Measurements from ENCODE around the gene KAT6B.
"Not testable (repeated sequence)": the region's sequence is repeated elsewhere in the genome, so short reads cannot be mapped to it uniquely, and the experiment has no call there.

KAT6B gene

GRCh38 chr10:75034714-75035258, 208.4 kb downstream of the KAT6B start:
- H3K4me3 Mint-ChIP-seq, result peak overlapping the region; percentile 34 to 60
- peak overlapping the region in 1 of 2 donors; percentile 88 for H3K27ac Mint-ChIP-seq
- ATAC-seq, result no peak
- no peak for DNase-seq
- peaks cover 64% of the 10 kb centered on the region for H3K4me1 Mint-ChIP-seq
- peaks cover 0 to 16% of the 10 kb centered on the region in 2 donors for H3K9me3 Mint-ChIP-seq
- no peaks in the 10 kb centered on the region for H3K27me3 Mint-ChIP-seq

GRCh38 chr10:75035975-75036708, 209.7 kb downstream of the KAT6B start:
- ATAC-seq (peak; percentile 83), DNase-seq (peak; percentile 33 to 62)
- peaks cover 64% of the 10 kb centered on the region for H3K4me1 Mint-ChIP-seq
- H3K27ac Mint-ChIP-seq, result peak overlapping the region; percentile 79 to 92
- peak overlapping the region; percentile 42 to 73 for H3K4me3 Mint-ChIP-seq
- peaks cover 0 to 16% of the 10 kb centered on the region in 2 donors for H3K9me3 Mint-ChIP-seq
- no peaks in the 10 kb centered on the region for H3K27me3 Mint-ChIP-seq

- Mint-ChIP-seq H3K4me3 (peak overlapping the region; percentile 14 to 73), H3K27me3 (no peaks in the 10 kb centered on the region), H3K4me1 (peaks cover 76% of the 10 kb centered on the region), H3K27ac (peak overlapping the region; percentile 79 to 92), H3K9me3 (peaks cover 0 to 16% of the 10 kb centered on the region in 2 donors)
- no peak for DNase-seq
- no peak for ATAC-seq
These were observed 211.1 kb downstream of the KAT6B start for GRCh38 chr10:75037171-75038153.

- no peak overlapping the region for H3K4me3 Mint-ChIP-seq
- ATAC-seq (no peak), DNase-seq (no peak)
- H3K27ac Mint-ChIP-seq, result peak overlapping the region in 1 of 2 donors; percentile 52
- peaks cover 0 to 16% of the 10 kb centered on the region in 2 donors for H3K9me3 Mint-ChIP-seq
- peaks cover 76% of the 10 kb centered on the region for H3K4me1 Mint-ChIP-seq
- H3K27me3 Mint-ChIP-seq, result no peaks in the 10 kb centered on the region
These were observed 211.9 kb downstream of the KAT6B start for GRCh38 chr10:75038335-75038734.

GRCh38 chr10:75040576-75040975, 214.2 kb downstream of the KAT6B start:
- H3K9me3 Mint-ChIP-seq, result peaks cover 0 to 4% of the 10 kb centered on the region in 2 donors
- H3K27ac Mint-ChIP-seq, result no peak overlapping the region
- H3K4me1 Mint-ChIP-seq, result peaks cover 69% of the 10 kb centered on the region
- no peak overlapping the region for H3K4me3 Mint-ChIP-seq
- H3K27me3 Mint-ChIP-seq, result peaks cover 10% of the 10 kb centered on the region
- no peak for DNase-seq
- no peak for ATAC-seq

- peaks cover 10% of the 10 kb centered on the region for H3K27me3 Mint-ChIP-seq
- H3K27ac Mint-ChIP-seq, result peak overlapping the region in 1 of 2 donors; percentile 28
- peaks cover 60% of the 10 kb centered on the region for H3K4me1 Mint-ChIP-seq
- DNase-seq (no peak), ATAC-seq (peak; percentile 82)
- H3K9me3 Mint-ChIP-seq, result no peaks in the 10 kb centered on the region
- H3K4me3 Mint-ChIP-seq, result no peak overlapping the region
These were observed 216.0 kb downstream of the KAT6B start for GRCh38 chr10:75042292-75042974.

GRCh38 chr10:75043256-75044131, 217.1 kb downstream of the KAT6B start:
- ATAC-seq (peak; percentile 56), DNase-seq (peak; percentile 24 to 41)
- peaks cover 10% of the 10 kb centered on the region for H3K27me3 Mint-ChIP-seq
- H3K9me3 Mint-ChIP-seq, result no peaks in the 10 kb centered on the region
- peak overlapping the region; percentile 64 to 77 for H3K27ac Mint-ChIP-seq
- H3K4me1 Mint-ChIP-seq, result peaks cover 49% of the 10 kb centered on the region
- H3K4me3 Mint-ChIP-seq, result peak overlapping the region; percentile 66 to 74

- DNase-seq (no peak), ATAC-seq (no peak)
- Mint-ChIP-seq H3K4me1 (peaks cover 28% of the 10 kb centered on the region), H3K27me3 (peaks cover 10% of the 10 kb centered on the region), H3K27ac (peak overlapping the region; percentile 15 to 38), H3K4me3 (no peak overlapping the region), H3K9me3 (no peaks in the 10 kb centered on the region)
These were observed 222.3 kb downstream of the KAT6B start for GRCh38 chr10:75048669-75049098.

- peaks cover 4% of the 10 kb centered on the region for H3K27me3 Mint-ChIP-seq
These were observed 223.1 kb downstream of the KAT6B start for GRCh38 chr10:75049316-75050148.

GRCh38 chr10:75050149-75050919, 223.9 kb downstream of the KAT6B start:
- no peaks in the 10 kb centered on the region for H3K27me3 Mint-ChIP-seq
- DNase-seq (no peak), ATAC-seq (no peak)
- H3K4me3 Mint-ChIP-seq, result no peak overlapping the region
- H3K4me1 Mint-ChIP-seq, result peaks cover 16% of the 10 kb centered on the region
- H3K9me3 Mint-ChIP-seq, result no peaks in the 10 kb centered on the region
- H3K27ac Mint-ChIP-seq, result no peak overlapping the region

More at GRCh38 chr10:75049316-75050148, 223.1 kb downstream of the KAT6B start:
- Mint-ChIP-seq H3K9me3 (no peaks in the 10 kb centered on the region), H3K4me3 (no peak overlapping the region), H3K27ac (no peak overlapping the region), H3K4me1 (peaks cover 19% of the 10 kb centered on the region)
- DNase-seq, result no peak
- no peak for ATAC-seq

GRCh38 chr10:75051308-75051707, 224.9 kb downstream of the KAT6B start:
- Mint-ChIP-seq H3K4me1 (peaks cover 16% of the 10 kb centered on the region), H3K4me3 (no peak overlapping the region), H3K9me3 (no peaks in the 10 kb centered on the region), H3K27me3 (no peaks in the 10 kb centered on the region), H3K27ac (no peak overlapping the region)
- ATAC-seq (no peak), DNase-seq (no peak)

- not testable (repeated sequence) for ATAC-seq, H3K27ac Mint-ChIP-seq
These were observed 229.6 kb downstream of the KAT6B start for GRCh38 chr10:75055896-75056406.

GRCh38 chr10:75057680-75058079, 231.3 kb downstream of the KAT6B start:
- no peaks in the 10 kb centered on the region for H3K4me1 Mint-ChIP-seq
- H3K27ac Mint-ChIP-seq, result no peak overlapping the region
- no peak overlapping the region for H3K4me3 Mint-ChIP-seq
- DNase-seq (no peak), ATAC-seq (no peak)
- no peaks in the 10 kb centered on the region for H3K9me3 Mint-ChIP-seq
- no peaks in the 10 kb centered on the region for H3K27me3 Mint-ChIP-seq

More at GRCh38 chr10:75055896-75056406, 229.6 kb downstream of the KAT6B start:
- H3K27me3 Mint-ChIP-seq, H3K4me1 Mint-ChIP-seq, H3K9me3 Mint-ChIP-seq, DNase-seq, H3K4me3 Mint-ChIP-seq: not testable (repeated sequence)

All from stimulated activated naive CD8-positive, alpha-beta T cell treated with anti-CD3 and anti-CD28 coated beads, Interleukin-15, amount 100 ng/mL, for 72 hours (primary cell).